ENCODE results near the gene MYH10. TPM values are rescaled to one million over a fixed set of nuclear protein-coding genes. Genes with fewer than 3 reads are reported as not detected.

The MYH10 gene
- total and polyA plus RNA-seq, 9 of the 15 experiments (the other 6 are each of a cell fraction or from before 2014, with no cell fraction given), result 16.3 to 95.3 (median 39.7) TPM

- TF ChIP-seq GTF2B (IDR thresholded peaks at IDR 0.05; ENCODE audit: extremely low read depth, insufficient read length) (no peak), RBM39 (optimal IDR thresholded peaks at IDR 0.05; ENCODE audit: low read depth, low read length) (no peak)
These were observed 151.0 kb downstream of the MYH10 start (continued) for GRCh38 chr17:8479431-8479947.

- no peak for ATAC-seq
- in situ Hi-C loops (cut with MboI) (no loop called here), intact Hi-C loops (cut with micrococcal nuclease) (no loop called here)
- Histone ChIP-seq H3K4me3 (no peak overlapping the region), H3K4me2 (ENCODE audit: insufficient read depth, low read length) (no peak overlapping the region), H2AFZ (ENCODE audit: low read depth, low read length) (no peak overlapping the region), H3K79me2 (ENCODE audit: control insufficient read depth, insufficient read depth, low read length) (no peaks in the 10 kb centered on the region), H3K9ac (ENCODE audit: insufficient read depth in 1 of 2, low read depth in 2 of 2, low read length in 2 of 2) (no peak overlapping the region), H3K27ac (ENCODE audit: extremely low read depth, low read depth, low read length) (no peak overlapping the region), H3K27me3 (ENCODE audit: control insufficient read depth in 2 of 2, insufficient read depth in 2 of 2, low read length in 2 of 2) (no peaks in the 10 kb centered on the region), H3K36me3 (ENCODE audit: control insufficient read depth, insufficient read depth, low read length) (peaks cover 99% of the 10 kb centered on the region; the same call in 2 of the 3 replicates), H4K20me1 (replicated peaks; ENCODE audit: control insufficient read depth, insufficient read depth, low read length) (0 out of 2 replicates have a peak, but pooled peaks cover 4% of the 10 kb centered on the region), H3K9me1 (ENCODE audit: control insufficient read depth, insufficient read depth, low read length) (no peaks in the 10 kb centered on the region), H3K9me3 (replicated peaks; ENCODE audit: control insufficient read depth, insufficient read depth, low read depth, low read length) (no peaks in the 10 kb centered on the region), H3K4me1 (replicated peaks in 1 of 2; ENCODE audit: control insufficient read depth in 2 of 2, insufficient read depth in 2 of 2, low read length in 2 of 2) (no peaks in the 10 kb centered on the region)
- no peak for FAIRE-seq
- no peak for DNase-seq (ENCODE audit: extremely low read depth in 1 of 4, low spot score in 3 of 4)
- no TSS peak for BruUV-seq (replicated peaks)
- ChIA-PET CTCF (ENCODE audit: low intra/inter-chr PET ratio) (no interaction called here), POLR2A (interaction anchor here (1.0 kb wide), 1 partner anchor 17 kb away, joined by 3 read pairs; no protein-coding TSS in a partner anchor)
- WGBS (ENCODE audit: insufficient coverage, low coverage, missing lambda C conversion rate), result 92% methylated on average over 20 of the region's 22 CpGs
- no peak for TF ChIP-seq ZNF224 (CRISPR knock-in tag; IDR thresholded peaks at IDR 0.05)
- no peak for TF ChIP-seq RUNX1 (IDR thresholded peaks at IDR 0.05; ENCODE audit: low read depth)
- TF ChIP-seq STAG1 (CRISPR knock-in tag; IDR thresholded peaks at IDR 0.05; ENCODE audit: borderline replicate concordance), result no peak
- no peak for TF ChIP-seq ZNF121 (CRISPR knock-in tag; conservative IDR thresholded peaks at IDR 0.05)
- no peak for TF ChIP-seq OTX1 (CRISPR knock-in tag; IDR thresholded peaks at IDR 0.05)
- no peak for TF ChIP-seq ZBTB12 (CRISPR knock-in tag; IDR thresholded peaks at IDR 0.05)
- TF ChIP-seq BCLAF1 (IDR thresholded peaks at IDR 0.05; ENCODE audit: borderline replicate concordance in 1 of 2, control insufficient read depth in 1 of 2, low read depth in 2 of 2, low read length in 1 of 2), result no peak
- no peak for TF ChIP-seq MLX (CRISPR knock-in tag; conservative IDR thresholded peaks at IDR 0.05)
These were observed 152.6 kb downstream of the MYH10 start for GRCh38 chr17:8477715-8478441.

Data from K562 (cell line).